ENCODE results near the gene SOX13.

Gene SOX13

GRCh38 chr1:204150702-204151551, 78.0 kb downstream of the SOX13 start:
- DNase-seq, result peak in 6 of 56 donors; percentile 20 to 37 (median 28)

GRCh38 chr1:204151552-204152309, 78.8 kb downstream of the SOX13 start, which contains the start of gene ETNK2:
TSS of gene ETNK2 (minus strand) at chr1:204152044. CDS start at chr1:204151852, 192 bp downstream.
- DNase-seq, result peak in 20 of 56 donors; percentile 20 to 72 (median 48)

GRCh38 chr1:204152310-204153044, 79.6 kb downstream of the SOX13 start:
- peak in 2 of 56 donors; percentile 19 to 52 for DNase-seq

GRCh38 chr1:204153667-204154066, 80.8 kb downstream of the SOX13 start:
- DNase-seq, result no peak

- no peak for DNase-seq
These were observed 81.8 kb downstream of the SOX13 start for GRCh38 chr1:204154568-204155255.

GRCh38 chr1:204155881-204156280, 83.0 kb downstream of the SOX13 start:
- DNase-seq, result no peak

DNA sequence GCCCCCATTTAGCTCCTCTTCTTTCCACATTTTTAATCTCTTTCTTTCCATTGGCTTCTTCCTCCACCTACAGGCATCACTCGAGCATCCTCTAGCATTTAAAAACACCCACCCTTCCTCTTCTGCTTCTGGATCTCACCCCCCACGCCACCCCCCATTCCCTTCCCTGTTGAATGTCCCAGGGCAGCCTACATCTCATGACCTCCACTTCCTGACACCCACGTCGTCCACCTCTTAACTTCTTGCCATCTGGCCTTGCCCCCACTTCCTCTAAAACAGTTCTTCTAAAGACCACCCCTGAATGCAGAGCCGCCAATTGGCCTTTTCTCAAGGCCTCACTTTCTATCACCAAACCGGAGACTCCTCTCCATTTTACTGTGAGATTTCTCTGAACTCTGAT, 85.0 kb downstream of the SOX13 start:
- no peak for DNase-seq

DNA sequence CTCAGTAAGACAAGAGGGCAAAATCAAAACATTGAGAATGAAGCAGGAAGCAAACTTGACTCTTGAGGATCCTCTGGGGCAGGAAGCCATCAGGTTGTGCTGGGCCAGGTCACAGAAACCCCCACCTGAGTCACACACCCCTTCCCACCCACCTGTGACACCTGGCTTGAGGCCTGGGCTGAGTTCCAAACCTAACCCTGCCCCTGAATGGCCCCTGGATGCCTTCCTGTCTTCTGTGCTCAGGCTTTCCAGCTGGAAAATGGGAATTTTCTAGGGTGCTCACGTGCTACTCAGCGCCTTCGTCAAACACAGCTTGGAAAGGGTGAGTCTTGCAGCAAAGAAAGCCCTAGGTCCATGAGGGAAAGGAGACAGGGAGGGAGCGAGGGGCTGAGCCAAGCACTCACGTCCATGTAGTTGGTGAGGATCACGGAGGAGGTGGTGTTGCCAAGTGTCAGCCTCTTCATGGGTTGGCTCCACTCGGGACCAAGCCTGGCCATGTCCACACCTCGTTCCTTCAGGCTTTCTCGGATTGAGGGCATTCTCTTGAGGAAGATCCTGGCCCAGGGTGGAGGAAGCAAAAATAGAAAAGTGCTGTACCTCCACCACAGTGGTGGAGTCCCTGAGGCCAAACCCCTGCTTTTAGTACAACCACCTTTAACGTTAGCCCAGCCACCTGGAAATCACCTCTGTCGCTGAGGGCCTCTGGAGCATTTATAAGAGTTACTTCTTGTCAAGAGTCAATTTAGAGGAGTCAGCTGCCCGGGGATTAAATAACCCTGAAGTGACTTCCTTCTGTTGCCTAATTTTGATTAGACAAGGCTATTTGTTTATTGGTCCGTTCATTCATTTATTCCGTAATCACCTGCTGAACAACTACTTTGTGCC, 88.9 kb downstream of the SOX13 start:
- DNase-seq, result no peak

DNA sequence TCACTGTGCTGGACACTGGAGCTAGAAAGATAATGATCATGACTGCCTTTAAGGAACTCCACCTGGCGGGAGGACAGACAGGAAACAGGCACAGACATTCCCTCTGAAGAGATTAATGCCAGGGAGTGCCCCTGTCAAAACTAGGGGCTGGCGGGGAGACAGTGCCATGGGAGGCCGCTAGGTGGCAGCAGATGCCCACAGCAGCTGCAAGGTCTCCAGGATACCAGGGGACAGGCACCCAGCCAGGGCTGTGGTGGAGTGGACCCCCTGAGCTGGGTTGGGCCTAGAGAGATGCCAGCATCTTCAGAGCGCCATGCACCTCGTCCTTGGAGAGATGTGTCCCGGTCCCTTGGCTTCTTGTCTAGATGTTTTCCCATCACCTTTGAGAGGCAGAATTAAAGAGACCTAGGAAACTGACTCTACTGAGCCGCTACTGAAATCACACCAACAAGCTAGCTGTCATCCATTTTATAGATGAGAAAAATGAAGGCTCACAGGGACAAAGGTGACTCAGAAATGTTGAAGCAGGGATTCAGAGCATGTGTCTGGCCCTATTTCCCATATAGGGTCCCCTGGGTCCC, 89.7 kb downstream of the SOX13 start:
- peak in 51 of 56 donors; percentile 19 to 86 (median 57) for DNase-seq

DNA sequence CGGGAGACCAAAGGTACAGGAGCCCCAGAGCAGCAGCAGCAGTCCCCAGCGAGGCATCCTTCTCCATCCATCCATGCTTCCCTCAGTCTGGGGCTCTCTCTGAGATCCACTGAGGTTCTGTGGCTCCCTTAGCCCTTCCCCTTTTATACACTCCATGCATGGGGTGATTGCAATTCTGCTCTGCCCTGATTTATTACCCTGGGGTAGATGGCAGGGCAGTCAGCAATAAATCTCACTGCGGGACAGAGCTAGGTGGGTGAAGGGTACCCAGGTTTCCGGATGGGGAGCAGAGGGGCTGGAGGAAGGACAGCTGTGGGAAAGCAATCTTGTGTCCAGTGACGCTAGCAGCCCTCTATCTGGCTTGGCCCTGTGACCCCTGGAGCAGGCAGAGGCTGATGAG, 93.3 kb downstream of the SOX13 start, which contains the start of gene REN:
Gene REN, minus strand, starts transcription at position 119 of the 400 bp plus-strand sequence. Its CDS starts 44 bp downstream, at position 75.
- DNase-seq, result no peak

- no peak for DNase-seq
These were observed 94.8 kb downstream of the SOX13 start for GRCh38 chr1:204167730-204168129.

GRCh38 chr1:204169858-204170257, 96.9 kb downstream of the SOX13 start:
- DNase-seq, result no peak

DNA sequence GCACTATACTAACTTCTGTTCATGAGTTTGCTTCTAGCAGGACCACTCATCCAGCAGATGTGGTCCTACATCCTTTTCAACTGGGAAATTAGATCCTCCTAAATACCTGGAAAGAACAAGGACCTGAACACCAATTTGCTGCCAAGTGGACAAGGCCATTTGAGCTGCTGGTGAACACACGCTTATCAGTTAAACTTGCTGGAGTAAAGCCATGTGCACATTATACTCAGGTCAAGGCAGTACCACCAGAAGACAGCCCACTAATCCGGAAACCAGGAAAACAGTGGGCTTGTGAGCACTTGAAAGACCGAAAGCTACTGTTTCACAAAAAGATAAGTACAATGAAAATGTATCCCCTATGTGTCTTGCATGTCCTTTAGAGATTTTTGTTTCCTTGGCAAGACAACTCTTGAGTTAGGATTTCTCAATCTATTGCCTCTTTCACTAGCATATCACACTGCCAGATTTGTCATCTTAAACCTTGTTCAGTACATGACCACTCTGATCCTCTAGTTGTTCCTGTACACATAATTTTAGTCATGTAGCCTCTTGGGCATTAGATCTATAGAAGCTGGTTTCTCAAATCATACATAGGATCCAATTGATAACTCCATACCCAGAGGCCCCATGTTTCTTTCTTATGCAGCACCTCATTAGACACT, 97.7 kb downstream of the SOX13 start:
- DNase-seq, result no peak

DNA sequence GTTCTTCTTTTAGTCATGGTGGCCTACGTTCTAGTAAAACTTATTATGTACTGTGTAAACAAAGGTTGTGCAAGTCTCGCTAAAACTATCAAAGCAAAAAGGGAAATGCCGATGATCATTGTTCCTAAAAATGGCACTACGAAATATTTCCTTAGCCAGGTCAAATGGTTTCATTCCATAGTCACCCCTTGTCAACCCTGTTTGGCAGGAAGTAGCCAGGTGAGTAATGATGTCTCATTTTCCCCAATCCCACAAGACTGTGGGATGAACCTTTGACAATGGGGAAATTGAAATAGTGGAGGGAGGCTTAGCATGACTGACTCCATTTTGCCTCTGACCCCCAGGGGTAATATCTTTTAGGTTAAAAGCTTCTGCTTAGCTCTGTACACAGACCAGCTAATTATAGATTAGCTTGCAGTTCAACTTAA, 98.8 kb downstream of the SOX13 start:
- no peak for DNase-seq

- DNase-seq, result peak in 2 of 56 donors; percentile 4 to 11
These were observed 99.6 kb downstream of the SOX13 start for GRCh38 chr1:204172404-204173029.

DNA sequence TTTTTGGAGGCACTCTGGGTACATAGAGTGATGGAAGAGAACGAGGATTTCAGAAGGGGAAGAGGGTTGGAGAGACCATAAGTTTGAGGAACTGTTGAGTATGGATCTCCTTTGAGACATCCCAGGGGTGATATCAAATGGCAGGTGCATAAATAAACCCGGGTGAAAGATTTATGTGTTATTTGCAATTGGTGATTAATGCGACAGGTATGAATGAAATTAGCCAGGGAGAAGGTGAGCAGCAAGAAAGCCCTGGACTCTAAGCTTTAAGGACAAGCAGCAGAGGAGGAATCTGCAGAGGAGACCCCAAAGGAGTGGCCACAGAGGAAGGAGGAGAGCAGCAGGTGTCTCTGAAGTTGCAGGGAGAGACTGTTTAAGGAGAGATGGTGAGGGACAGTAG, 102.0 kb downstream of the SOX13 start:
- DNase-seq, result no peak

- no peak for DNase-seq
These were observed 103.1 kb downstream of the SOX13 start for GRCh38 chr1:204176049-204176448.

DNA sequence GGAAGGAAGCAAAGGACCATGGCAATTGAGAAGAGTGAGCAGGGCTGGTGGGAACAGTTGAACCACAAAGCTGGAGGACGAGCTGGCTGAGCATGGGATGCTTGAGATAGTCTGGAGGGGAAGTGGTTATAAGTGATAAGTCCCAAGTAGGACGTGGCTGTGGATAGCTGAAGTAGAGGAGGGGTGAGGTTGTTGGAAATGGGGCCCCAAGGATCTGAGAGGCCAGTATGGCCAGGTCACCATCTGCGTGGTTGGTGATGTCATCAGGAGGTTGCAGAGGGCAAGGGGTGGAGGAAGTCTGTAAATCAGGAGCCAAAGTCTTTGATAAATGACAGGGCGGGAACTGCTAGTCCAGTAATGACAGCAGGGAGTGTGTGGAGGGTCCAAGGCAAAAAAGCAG, 104.2 kb downstream of the SOX13 start:
- no peak for DNase-seq
